ENCODE data around the gene SPEM2. TPM values are rescaled to one million over a fixed set of nuclear protein-coding genes. Genes with fewer than 3 reads are reported as not detected.

The SPEM2 gene
- total RNA-seq, 1 experiment from 2014 or later: not detected

DNA sequence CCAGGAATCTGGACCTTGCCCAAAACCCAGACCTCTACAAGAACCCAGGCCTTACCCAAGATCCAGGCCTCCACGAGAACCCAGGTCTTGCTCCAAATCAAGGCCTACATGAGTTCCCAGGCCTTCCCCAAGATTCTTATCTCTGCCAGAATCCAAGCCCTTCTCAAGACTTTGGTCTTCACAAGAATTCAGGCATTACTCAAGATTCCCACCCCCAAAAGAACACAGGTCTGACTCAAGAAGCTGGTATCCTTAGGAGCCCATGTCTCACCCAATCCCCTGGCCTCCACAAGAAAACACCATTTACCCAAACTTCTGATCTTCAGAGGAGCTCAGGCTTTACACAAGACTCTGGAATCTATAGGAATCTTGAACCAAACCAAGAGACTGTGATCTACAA is 5.8 kb downstream of the SPEM2 start:
- no peak overlapping the region for H2AFZ ChIP-seq (ENCODE audit: low read depth, low read length, poor library complexity, severe bottlenecking)
- no peaks in the 10 kb centered on the region; a peak in 1 of 4 replicates for H3K9me3 ChIP-seq (ENCODE audit: control insufficient read depth in 1 of 2, insufficient read depth in 1 of 2, low read depth in 1 of 2, low read length in 2 of 2)
- no peak overlapping the region for H3K27ac ChIP-seq (ENCODE audit: low read depth, low read length)
- no peak for TF ChIP-seq SP1 (IDR thresholded peaks at IDR 0.05; ENCODE audit: low read depth)
- TF ChIP-seq FOSL1 (IDR thresholded peaks at IDR 0.05; ENCODE audit: low read depth): no peak
- TF ChIP-seq JUND (IDR thresholded peaks at IDR 0.05): no peak
- no peak for TF ChIP-seq ELF1 (IDR thresholded peaks at IDR 0.05; ENCODE audit: borderline replicate concordance, low read depth)
- no peak for TF ChIP-seq YY1 (IDR thresholded peaks at IDR 0.05; ENCODE audit: extremely low read depth, insufficient replicate concordance, low read depth, low read length)
- TF ChIP-seq REST (IDR thresholded peaks at IDR 0.05; ENCODE audit: low read depth): no peak
- no peak for TF ChIP-seq ATF3 (IDR thresholded peaks at IDR 0.05)
- TF ChIP-seq EZH2 (IDR thresholded peaks at IDR 0.05): no peak
- TF ChIP-seq, protein P1, sequence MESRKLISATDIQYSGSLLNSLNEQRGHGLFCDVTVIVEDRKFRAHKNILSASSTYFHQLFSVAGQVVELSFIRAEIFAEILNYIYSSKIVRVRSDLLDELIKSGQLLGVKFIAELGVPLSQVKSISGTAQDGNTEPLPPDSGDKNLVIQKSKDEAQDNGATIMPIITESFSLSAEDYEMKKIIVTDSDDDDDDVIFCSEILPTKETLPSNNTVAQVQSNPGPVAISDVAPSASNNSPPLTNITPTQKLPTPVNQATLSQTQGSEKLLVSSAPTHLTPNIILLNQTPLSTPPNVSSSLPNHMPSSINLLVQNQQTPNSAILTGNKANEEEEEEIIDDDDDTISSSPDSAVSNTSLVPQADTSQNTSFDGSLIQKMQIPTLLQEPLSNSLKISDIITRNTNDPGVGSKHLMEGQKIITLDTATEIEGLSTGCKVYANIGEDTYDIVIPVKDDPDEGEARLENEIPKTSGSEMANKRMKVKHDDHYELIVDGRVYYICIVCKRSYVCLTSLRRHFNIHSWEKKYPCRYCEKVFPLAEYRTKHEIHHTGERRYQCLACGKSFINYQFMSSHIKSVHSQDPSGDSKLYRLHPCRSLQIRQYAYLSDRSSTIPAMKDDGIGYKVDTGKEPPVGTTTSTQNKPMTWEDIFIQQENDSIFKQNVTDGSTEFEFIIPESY (IDR thresholded peaks at IDR 0.05; ENCODE audit: extremely low read depth, insufficient replicate concordance, low read length): no peak
- TF ChIP-seq EGR1 (IDR thresholded peaks at IDR 0.05; ENCODE audit: low read depth): no peak
- BruUV-seq (replicated peaks): no TSS peak
- no peaks in the 10 kb centered on the region for H3K27me3 ChIP-seq (ENCODE audit: insufficient read depth, low read length)
- no peak for ATAC-seq
- intact Hi-C loops (cut with micrococcal nuclease): loop anchor here (10.0 kb wide), 1 partner anchor 166 kb away; the partner anchor contains the start of gene CLDN7
- peaks cover under 1 to 16% of the 10 kb centered on the region in 2 experiments for H3K4me1 ChIP-seq (ENCODE audit: control insufficient read depth in 1 of 2, insufficient read depth in 2 of 2, low read length in 2 of 2)
- RAD21 ChIA-PET (ENCODE audit: low non-redundant PET in 1 of 2, low total read pairs in 2 of 2, uncharacterized antibody in 2 of 2, unreplicated experiment in 2 of 2): no interaction called here
- POLR2A ChIA-PET: no interaction called here
- H3K79me2 ChIP-seq (ENCODE audit: insufficient read depth, low read length): no peaks in the 10 kb centered on the region
- CTCF ChIA-PET: no interaction called here
- no peak overlapping the region for H3K4me3 ChIP-seq (replicated peaks in 1 of 2; ENCODE audit: low read depth in 1 of 2, low read length in 2 of 2)
- no peak overlapping the region for H3K4me2 ChIP-seq (ENCODE audit: low read length)
- H3K9ac ChIP-seq (ENCODE audit: low read length): no peak overlapping the region
- no peaks in the 10 kb centered on the region for H4K20me1 ChIP-seq (ENCODE audit: insufficient read depth)
- H3K36me3 ChIP-seq (ENCODE audit: control insufficient read depth in 1 of 2, insufficient read depth in 2 of 2, low read length in 2 of 2): no peaks in the 10 kb centered on the region
- DNase-seq (ENCODE audit: low read depth, low spot score): no peak
- H3K9me2 ChIP-seq (ENCODE audit: insufficient read depth): no peaks in the 10 kb centered on the region

All from HCT116 (cell line).